Measurements from ENCODE around the gene ZFYVE28.

Gene ZFYVE28

DNA sequence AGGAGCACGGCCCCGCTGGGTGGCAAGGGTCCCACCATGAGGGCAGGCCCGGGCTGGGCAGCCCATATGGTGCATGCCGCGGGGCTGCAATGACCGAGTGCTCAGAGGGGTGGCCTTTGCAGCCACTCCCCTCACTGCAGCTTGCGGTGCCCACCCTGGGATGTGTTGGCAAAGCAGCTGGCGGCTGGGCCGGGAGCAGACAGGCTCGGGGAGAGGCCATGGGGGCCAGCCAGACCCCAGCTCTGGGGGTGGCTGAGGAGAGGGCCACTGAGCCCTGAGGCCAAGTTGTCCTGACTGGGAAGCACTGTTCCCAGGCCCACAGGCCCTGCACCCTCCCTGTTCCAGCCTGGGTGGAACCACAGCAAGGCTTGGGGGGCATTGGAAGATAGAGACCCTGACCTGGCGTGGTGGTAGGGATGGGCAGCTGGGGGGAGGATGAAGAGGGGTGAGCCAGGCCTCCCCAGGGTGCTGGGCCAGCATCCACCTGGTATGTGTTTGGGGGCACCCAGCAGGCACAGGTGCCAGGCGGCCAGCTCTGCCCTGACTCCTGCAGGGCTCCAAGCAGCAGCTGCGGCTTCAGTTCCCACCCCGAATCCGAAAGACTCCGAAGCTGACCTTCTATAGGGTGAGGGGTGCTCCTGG, 32.1 kb upstream of the ZFYVE28 start:
- H3K4me3 ChIP-seq (ENCODE audit: low read depth, low read length) = no peak overlapping the region
- TF ChIP-seq, protein P1, sequence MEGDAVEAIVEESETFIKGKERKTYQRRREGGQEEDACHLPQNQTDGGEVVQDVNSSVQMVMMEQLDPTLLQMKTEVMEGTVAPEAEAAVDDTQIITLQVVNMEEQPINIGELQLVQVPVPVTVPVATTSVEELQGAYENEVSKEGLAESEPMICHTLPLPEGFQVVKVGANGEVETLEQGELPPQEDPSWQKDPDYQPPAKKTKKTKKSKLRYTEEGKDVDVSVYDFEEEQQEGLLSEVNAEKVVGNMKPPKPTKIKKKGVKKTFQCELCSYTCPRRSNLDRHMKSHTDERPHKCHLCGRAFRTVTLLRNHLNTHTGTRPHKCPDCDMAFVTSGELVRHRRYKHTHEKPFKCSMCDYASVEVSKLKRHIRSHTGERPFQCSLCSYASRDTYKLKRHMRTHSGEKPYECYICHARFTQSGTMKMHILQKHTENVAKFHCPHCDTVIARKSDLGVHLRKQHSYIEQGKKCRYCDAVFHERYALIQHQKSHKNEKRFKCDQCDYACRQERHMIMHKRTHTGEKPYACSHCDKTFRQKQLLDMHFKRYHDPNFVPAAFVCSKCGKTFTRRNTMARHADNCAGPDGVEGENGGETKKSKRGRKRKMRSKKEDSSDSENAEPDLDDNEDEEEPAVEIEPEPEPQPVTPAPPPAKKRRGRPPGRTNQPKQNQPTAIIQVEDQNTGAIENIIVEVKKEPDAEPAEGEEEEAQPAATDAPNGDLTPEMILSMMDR (IDR thresholded peaks at IDR 0.05; ENCODE audit: low read depth, low read length, missing control alignments) = no peak
- DNase-seq (ENCODE audit: low read depth) = no peak

DNA sequence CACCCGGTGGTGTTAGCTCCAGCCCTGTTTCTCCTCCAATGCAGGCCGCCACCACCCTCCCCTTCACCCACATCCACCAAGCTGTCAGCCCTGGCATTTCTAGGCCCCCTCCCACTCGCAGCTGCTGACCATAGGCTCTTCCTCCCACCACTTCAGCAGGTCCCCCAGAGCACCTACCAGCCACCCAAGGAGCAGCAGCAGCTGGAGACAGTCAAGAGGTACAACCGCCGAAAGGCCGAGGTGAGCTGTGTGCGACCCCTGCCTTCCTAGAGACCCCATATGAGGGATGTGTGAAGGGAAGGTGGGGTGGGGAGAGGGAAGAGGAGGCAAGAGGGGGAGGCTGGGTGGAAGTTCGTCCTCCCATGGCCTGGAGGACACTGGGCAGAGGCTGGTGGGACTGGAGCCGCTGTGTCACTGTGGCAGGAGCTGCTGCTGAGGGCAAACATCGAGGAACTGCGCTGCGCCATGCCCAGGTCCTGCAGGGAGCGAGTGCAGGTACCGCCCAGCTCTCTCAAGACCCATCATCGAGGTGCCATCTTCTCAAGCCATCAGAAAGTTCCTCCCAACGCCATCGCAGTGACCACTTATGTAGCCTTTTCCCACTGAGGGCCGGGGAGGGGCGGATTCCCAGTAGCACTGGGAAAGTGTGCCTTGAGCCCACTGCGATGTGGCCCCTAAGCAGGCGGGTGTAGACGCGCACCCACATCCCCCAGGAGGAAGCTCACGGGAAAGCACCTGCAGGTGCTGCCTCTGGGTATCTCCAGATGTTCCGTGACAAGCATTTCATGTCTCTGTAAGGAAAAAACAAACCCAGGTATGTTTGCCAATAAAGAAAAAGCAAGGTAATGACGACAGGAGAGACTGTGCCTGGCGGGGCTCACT, 31.3 kb upstream of the ZFYVE28 start:
- no peak overlapping the region for H3K4me3 ChIP-seq (ENCODE audit: low read depth, low read length)
- no peak for DNase-seq (ENCODE audit: low read depth)
- TF ChIP-seq, protein P1 (IDR thresholded peaks at IDR 0.05; ENCODE audit: low read depth, low read length, missing control alignments) = no peak

DNA sequence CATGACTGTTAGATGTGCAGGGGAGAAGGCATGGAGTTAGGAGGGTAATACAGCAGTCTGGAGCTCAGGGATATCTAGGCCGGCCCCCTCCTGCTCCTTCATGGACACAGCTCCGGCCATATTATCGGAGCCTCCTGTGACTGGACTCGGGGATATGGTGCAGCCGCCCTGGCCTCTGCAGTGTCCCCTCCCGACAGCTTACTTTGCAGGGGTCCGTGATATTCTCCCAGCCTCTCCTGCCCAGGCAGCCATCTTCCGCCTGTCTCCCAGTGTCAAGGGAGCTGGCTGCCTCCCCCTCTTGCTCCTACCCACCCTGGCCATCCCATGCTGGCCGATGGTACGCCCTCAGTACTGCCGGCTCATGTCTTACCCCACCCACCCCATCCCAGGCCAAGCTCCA, 30.6 kb upstream of the ZFYVE28 start:
- TF ChIP-seq, protein P1 (IDR thresholded peaks at IDR 0.05; ENCODE audit: low read depth, low read length, missing control alignments) = no peak
- no peak overlapping the region for H3K4me3 ChIP-seq (ENCODE audit: low read depth, low read length)
- DNase-seq (ENCODE audit: low read depth) = no peak

DNA sequence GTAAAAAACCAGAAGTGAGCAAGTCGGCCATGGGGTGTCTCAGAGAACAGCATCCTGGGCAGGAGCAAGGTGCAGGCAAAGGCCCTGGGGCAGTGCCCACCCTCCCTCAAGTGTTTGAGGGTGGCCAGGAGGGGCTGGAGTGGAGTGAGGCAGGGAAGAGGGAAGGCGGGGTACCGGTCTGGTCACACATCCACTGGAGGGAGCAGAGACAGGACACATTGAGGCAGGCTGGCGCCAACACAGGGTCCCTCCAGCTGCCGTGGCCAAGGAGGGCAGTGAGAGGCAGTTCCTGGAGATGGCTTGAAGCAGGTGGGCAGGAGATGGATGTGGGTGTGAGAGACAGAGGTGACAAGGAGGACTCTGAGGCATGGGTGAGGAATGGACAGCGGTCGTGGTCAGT, 30.1 kb upstream of the ZFYVE28 start:
- no peak for DNase-seq (ENCODE audit: low read depth)
- TF ChIP-seq, protein P1 (IDR thresholded peaks at IDR 0.05; ENCODE audit: low read depth, low read length, missing control alignments) = no peak
- no peak overlapping the region for H3K4me3 ChIP-seq (ENCODE audit: low read depth, low read length)

DNA sequence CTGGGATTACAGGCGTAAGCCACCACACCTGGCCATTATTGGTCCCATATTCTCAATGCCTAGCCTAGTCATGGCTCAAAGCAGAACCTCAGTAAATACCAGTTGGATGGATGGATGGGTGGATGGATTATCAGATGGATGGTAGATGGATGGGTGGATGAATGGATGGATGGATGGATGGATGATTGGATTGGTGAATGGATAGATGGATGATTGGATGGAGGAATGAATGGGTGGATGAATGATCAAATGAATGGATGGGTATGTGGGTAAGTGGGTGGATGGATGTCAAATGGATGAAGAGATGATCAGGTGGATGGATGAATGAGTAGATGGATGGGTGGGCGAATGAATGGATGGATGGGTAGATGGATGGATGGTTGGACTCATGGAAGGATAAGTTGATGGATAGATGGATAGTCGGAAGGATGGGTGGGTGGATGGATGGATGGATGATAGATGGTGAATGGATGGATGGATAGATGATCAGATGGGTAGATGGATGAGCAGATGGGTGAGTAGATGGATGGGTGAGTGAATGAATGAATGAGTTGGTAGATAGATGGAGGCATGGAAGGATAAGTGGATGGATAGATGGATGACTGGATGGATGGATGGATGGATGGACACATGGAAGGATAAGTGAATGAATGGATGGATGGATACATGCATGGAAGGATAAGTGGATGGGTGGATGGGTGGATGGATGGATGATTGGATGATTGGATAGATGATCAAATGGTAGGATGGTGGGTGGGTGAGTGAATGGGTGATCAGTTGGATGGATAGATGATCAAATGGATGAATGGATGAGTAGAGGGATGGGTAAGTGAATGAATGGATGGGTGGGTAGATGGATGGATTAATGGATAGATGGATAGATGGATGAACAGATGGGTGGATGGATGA, 28.5 kb upstream of the ZFYVE28 start:
- TF ChIP-seq, protein P1 (IDR thresholded peaks at IDR 0.05; ENCODE audit: low read depth, low read length, missing control alignments) = no peak
- H3K4me3 ChIP-seq (ENCODE audit: low read depth, low read length) = no peak overlapping the region
- no peak for DNase-seq (ENCODE audit: low read depth)

DNA sequence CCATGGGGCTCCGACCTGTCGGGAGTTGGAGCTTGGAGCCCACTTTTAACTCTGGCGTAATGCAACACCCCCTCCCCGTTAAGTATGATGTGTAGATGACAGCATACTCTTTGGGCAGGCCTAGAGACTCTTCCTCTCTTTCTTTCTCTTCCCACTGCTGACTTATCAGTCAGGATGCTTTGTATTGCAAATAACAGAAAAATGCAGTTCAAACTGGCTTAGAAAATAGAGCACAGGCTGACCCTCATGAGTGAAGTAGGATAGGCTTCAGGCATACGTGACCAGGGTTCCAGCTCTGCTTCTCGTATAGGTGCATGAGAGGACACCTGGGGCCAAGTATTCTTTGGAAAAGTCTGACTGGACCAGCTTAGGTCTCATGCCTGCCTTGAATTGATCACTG, 27.1 kb upstream of the ZFYVE28 start:
- TF ChIP-seq, protein P1 (IDR thresholded peaks at IDR 0.05; ENCODE audit: low read depth, low read length, missing control alignments) = no peak
- no peak overlapping the region for H3K4me3 ChIP-seq (ENCODE audit: low read depth, low read length)
- no peak for DNase-seq (ENCODE audit: low read depth)
